HepG2 (cell line): ENCODE results near the gene ANO10. TPM values are rescaled to one million over a fixed set of nuclear protein-coding genes. Genes with fewer than 3 reads are reported as not detected.

Experiments
- ATAC-seq: fragments of 200-7000 bp; cut with Tn5 transposase; 3 replicates; pipeline ENCODE4 v1.9.1; 2020; ENCODE audit warnings: mild to moderate bottlenecking, moderate library complexity
- BruUV-seq: library from RNA; stranded (reverse); fragments of 400-500 nt; replicated peaks from 2 replicates; lab custom pipeline; 2021; lab: Mats Ljungman, UMichigan
- CTCF ChIA-PET: fragments of 300-600 bp; formaldehyde crosslinking; extraction: SDS; loops from one replicate; lab custom pipeline; 2021; ENCODE audit warnings: low total read pairs, inconsistent platforms, low intra/inter-chr PET ratio; lab: Yijun Ruan, JAX
- POLR2A ChIA-PET: fragments of 350-600 bp; sonication (Branson Sonifier 250); formaldehyde crosslinking; loops from one replicate; lab custom pipeline; 2020; ENCODE audit warnings: antibody characterized with exemption, inconsistent platforms; lab: Yijun Ruan, JAX
- DNase-seq: peaks from one replicate; pipeline ENCODE4 v3.0.0-alpha.2; 2015; ENCODE audit warnings: low spot score
- FAIRE-seq: peaks from 3 replicates; lab custom pipeline; 2011; peaks lifted over from hg19 to GRCh38; lab: Jason Lieb, UNC
- H2AFZ ChIP-seq: one replicate; pipeline ENCODE4 v1.6.1; 2011; ENCODE audit warnings: low read length, inconsistent platforms
- H3K27ac ChIP-seq: fragments of 300-600 bp; 3 replicates; pipeline ENCODE4 v1.8.0; 2011; ENCODE audit warnings: mixed run types, mild to moderate bottlenecking, mixed read lengths, low read length, inconsistent platforms; ENCODE audit not compliant: insufficient read depth; ENCODE audit errors: extremely low read length
- H3K27me3 ChIP-seq, 2 experiments: fragments of 200-600 bp in 1 of 2; 2 replicates in 1 of 2; 3 replicates in 1 of 2; pipeline versions ENCODE4 v1.6.0 to v1.8.0; 2011; ENCODE audit warnings: low read length in 2 of 2, mild to moderate bottlenecking in 2 of 2, moderate library complexity in 2 of 2, inconsistent platforms in 1 of 2; ENCODE audit not compliant: insufficient read depth in 2 of 2, control insufficient read depth in 1 of 2
- H3K36me3 ChIP-seq, 2 experiments: fragments of 200-600 bp in 1 of 2; replicated peaks in 1 of 2; 2 replicates in 1 of 2; 3 replicates in 1 of 2; pipeline versions ENCODE4 v1.5.1 to v1.8.0; 2011; ENCODE audit warnings: low read length in 2 of 2, inconsistent platforms in 1 of 2; ENCODE audit not compliant: insufficient read depth in 2 of 2, control insufficient read depth in 1 of 2
- H3K4me1 ChIP-seq: 2 replicates; pipeline ENCODE4 v1.5.1; 2012; ENCODE audit warnings: low read length, inconsistent platforms; ENCODE audit not compliant: insufficient read depth
- H3K4me2 ChIP-seq: 2 replicates; pipeline ENCODE4 v1.6.0; 2011; ENCODE audit warnings: low read depth, low read length, inconsistent platforms
- H3K4me3 ChIP-seq, 3 experiments: fragments of 200-600 bp in 1 of 3; sonication (generic), shearing (Covaris generic) in 1 of 3; replicated peaks in 1 of 3; 2 replicates each; pipeline ENCODE4 v1.5.1; 2011 to 2016; ENCODE audit warnings: low read length in 3 of 3, inconsistent platforms in 2 of 3, low read depth in 2 of 3, mild to moderate bottlenecking in 2 of 3, control low read depth in 1 of 3, mixed read lengths in 1 of 3; ENCODE audit not compliant: insufficient read depth in 1 of 3
- H3K79me2 ChIP-seq: one replicate; pipeline ENCODE4 v1.6.1; 2011; ENCODE audit warnings: low read length, inconsistent platforms; ENCODE audit not compliant: insufficient read depth
- H3K9ac ChIP-seq: 2 replicates; pipeline ENCODE4 v1.6.0; 2011; ENCODE audit warnings: mild to moderate bottlenecking, low read depth, low read length, inconsistent platforms; ENCODE audit not compliant: insufficient read depth
- H3K9me3 ChIP-seq: 2 replicates; pipeline ENCODE4 v1.5.1; 2012; ENCODE audit warnings: mild to moderate bottlenecking, low read length
- H4K20me1 ChIP-seq: 2 replicates; pipeline ENCODE4 v1.6.0; 2011; ENCODE audit warnings: inconsistent platforms, mild to moderate bottlenecking, low read length, moderate library complexity; ENCODE audit not compliant: insufficient read depth
- E2F2 ChIP-seq: sonication (generic); formaldehyde crosslinking; IDR thresholded peaks from 2 replicates; pipeline ENCODE4 v1.4.0; 2020; ENCODE audit warnings: missing genetic modification reagents, borderline replicate concordance
- GATAD2A ChIP-seq: IDR thresholded peaks from 2 replicates; pipeline ENCODE4 v1.6.1; 2016
- JARID2 ChIP-seq: sonication (generic); formaldehyde crosslinking; IDR thresholded peaks from 2 replicates; pipeline ENCODE4 v1.8.1; 2023; ENCODE audit warnings: missing genetic modification reagents, inconsistent platforms; ENCODE audit not compliant: insufficient replicate concordance
- NFE2L1 ChIP-seq: sonication (generic); formaldehyde crosslinking; IDR thresholded peaks from 2 replicates; pipeline ENCODE4 v1.4.0; 2020; ENCODE audit warnings: missing genetic modification reagents, mild to moderate bottlenecking, borderline replicate concordance
- PATZ1 ChIP-seq: sonication (generic); formaldehyde crosslinking; IDR thresholded peaks from 2 replicates; pipeline ENCODE4 v1.4.0; 2020; ENCODE audit warnings: missing genetic modification reagents
- POLR2G ChIP-seq: fragments of 200-400 bp; formaldehyde crosslinking; IDR thresholded peaks from 2 replicates; pipeline ENCODE4 v1.6.1; 2018; ENCODE audit warnings: mild to moderate bottlenecking, low read depth, low read length, moderate library complexity
- PTBP1 ChIP-seq: fragments of 200-400 bp; formaldehyde crosslinking; IDR thresholded peaks from 2 replicates; pipeline ENCODE4 v1.6.1; 2018; ENCODE audit warnings: low read length, low read depth; ENCODE audit not compliant: poor library complexity, severe bottlenecking
- RAD21 ChIP-seq: fragments of 450-650 bp; formaldehyde crosslinking; IDR thresholded peaks from 2 replicates; pipeline ENCODE4 v1.5.0; 2020; ENCODE audit warnings: mild to moderate bottlenecking
- SIN3A ChIP-seq: IDR thresholded peaks from 2 replicates; pipeline ENCODE4 v1.6.1; 2011; ENCODE audit warnings: low read depth, mild to moderate bottlenecking, control low read depth, low read length, borderline replicate concordance
- SP2 ChIP-seq: sonication (generic); formaldehyde crosslinking; IDR thresholded peaks from 2 replicates; pipeline ENCODE4 v1.5.1; 2020; ENCODE audit warnings: mild to moderate bottlenecking, missing genetic modification reagents
- ZFYVE20 ChIP-seq: sonication (generic); formaldehyde crosslinking; IDR thresholded peaks from 2 replicates; pipeline ENCODE4 v1.8.0; 2023; ENCODE audit warnings: low read depth, mild to moderate bottlenecking, moderate library complexity, missing genetic modification reagents, borderline replicate concordance
- ZNF282 ChIP-seq: fragments of 450-650 bp; IDR thresholded peaks from 2 replicates; pipeline ENCODE4 v1.6.1; 2018; ENCODE audit not compliant: partially characterized antibody
- ZNF430 ChIP-seq: sonication (generic); formaldehyde crosslinking; IDR thresholded peaks from 2 replicates; pipeline ENCODE4 v1.9.0; 2021; ENCODE audit warnings: mild to moderate bottlenecking, missing genetic modification reagents
- ZNF432 ChIP-seq: sonication (generic); formaldehyde crosslinking; IDR thresholded peaks from 2 replicates; pipeline ENCODE4 v1.5.0; 2020; ENCODE audit warnings: missing genetic modification reagents, mild to moderate bottlenecking, borderline replicate concordance
- ZNF552 ChIP-seq: sonication (generic); formaldehyde crosslinking; IDR thresholded peaks from 2 replicates; pipeline ENCODE4 v1.9.0; 2022; ENCODE audit warnings: missing genetic modification reagents, mild to moderate bottlenecking, borderline replicate concordance
- ZNF746 ChIP-seq: sonication (generic); formaldehyde crosslinking; IDR thresholded peaks from 2 replicates; pipeline ENCODE4 v1.8.0; 2022; ENCODE audit warnings: mild to moderate bottlenecking, missing genetic modification reagents
- in situ Hi-C: cut with HindIII; loops from 2 replicates; pipeline ENCODE4 v1.10.0; 2017; ENCODE audit warnings: low pct_unique_long_range_greater_than_20kb; ENCODE audit not compliant: extremely low pct_ligation_motif_present
- intact Hi-C: fragments of 100-400 bp; cut with micrococcal nuclease; formaldehyde crosslinking; loops from one replicate; pipeline ENCODE4 v1.10.0; 2022; ENCODE audit not compliant: unreplicated experiment
- polyA plus RNA-seq, 8 experiments: library from polyadenylated mRNA; depleted of rRNA in 3 of 8; stranded (reverse) in 7 of 8; unstranded in 1 of 8; fragments of >200 nt; fragmentation: Illumina TruSeq in 4 of 8; extraction: Trizol in 4 of 8; gene quantifications; 2 replicates each; pipeline versions ENCODE4 v1.2.1 to v1.2.3, GENCODE V29; 2011 to 2016; ENCODE audit warnings: low read depth in 4 of 8, missing spikeins in 1 of 8, mixed read lengths in 1 of 8; ENCODE audit not compliant: insufficient read depth in 1 of 8
- total RNA-seq, 5 experiments: library from RNA; depleted of rRNA; stranded (reverse); fragments of >200 nt; fragmentation: Illumina TruSeq; extraction: Trizol; gene quantifications; 2 replicates each; pipeline ENCODE4 v1.2.3, GENCODE V29; 2016; ENCODE audit warnings: low read depth in 1 of 5
- TF ChIP-seq, protein P1 (sequence below): sonication (generic); formaldehyde crosslinking; IDR thresholded peaks from 2 replicates; pipeline ENCODE4 v1.5.0; 2020; ENCODE audit warnings: missing genetic modification reagents

ANO10 gene
- total and polyA plus RNA-seq, 2 of the 13 experiments (the other 11 are each of a cell fraction or from before 2014, with no cell fraction given): 10.4 to 13.1 TPM

- H3K27ac ChIP-seq: no peak overlapping the region
- peaks cover 8% of the 10 kb centered on the region for H3K9me3 ChIP-seq
- no peak overlapping the region for H3K4me3 ChIP-seq
- peaks cover 13% of the 10 kb centered on the region; the same call in 1 of the 2 replicates for H3K4me1 ChIP-seq
- TF ChIP-seq ZNF282 (no peak), ZFYVE20 (CRISPR knock-in tag) (no peak), ZNF746 (CRISPR knock-in tag) (no peak), RAD21 (CRISPR knock-in tag) (no peak), ZNF430 (CRISPR knock-in tag) (no peak), GATAD2A (CRISPR knock-in tag) (no peak), JARID2 (CRISPR knock-in tag) (no peak), PATZ1 (CRISPR knock-in tag) (no peak), ZNF552 (CRISPR knock-in tag) (no peak), POLR2G (no peak), E2F2 (CRISPR knock-in tag) (no peak), ZNF432 (CRISPR knock-in tag) (no peak), PTBP1 (no peak), SP2 (CRISPR knock-in tag) (no peak), NFE2L1 (CRISPR knock-in tag) (no peak), SIN3A (no peak)
- TF ChIP-seq, protein P1, sequence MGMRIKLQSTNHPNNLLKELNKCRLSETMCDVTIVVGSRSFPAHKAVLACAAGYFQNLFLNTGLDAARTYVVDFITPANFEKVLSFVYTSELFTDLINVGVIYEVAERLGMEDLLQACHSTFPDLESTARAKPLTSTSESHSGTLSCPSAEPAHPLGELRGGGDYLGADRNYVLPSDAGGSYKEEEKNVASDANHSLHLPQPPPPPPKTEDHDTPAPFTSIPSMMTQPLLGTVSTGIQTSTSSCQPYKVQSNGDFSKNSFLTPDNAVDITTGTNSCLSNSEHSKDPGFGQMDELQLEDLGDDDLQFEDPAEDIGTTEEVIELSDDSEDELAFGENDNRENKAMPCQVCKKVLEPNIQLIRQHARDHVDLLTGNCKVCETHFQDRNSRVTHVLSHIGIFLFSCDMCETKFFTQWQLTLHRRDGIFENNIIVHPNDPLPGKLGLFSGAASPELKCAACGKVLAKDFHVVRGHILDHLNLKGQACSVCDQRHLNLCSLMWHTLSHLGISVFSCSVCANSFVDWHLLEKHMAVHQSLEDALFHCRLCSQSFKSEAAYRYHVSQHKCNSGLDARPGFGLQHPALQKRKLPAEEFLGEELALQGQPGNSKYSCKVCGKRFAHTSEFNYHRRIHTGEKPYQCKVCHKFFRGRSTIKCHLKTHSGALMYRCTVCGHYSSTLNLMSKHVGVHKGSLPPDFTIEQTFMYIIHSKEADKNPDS (CRISPR knock-in tag): no peak
- no peaks in the 10 kb centered on the region for H4K20me1 ChIP-seq
- H3K9ac ChIP-seq: no peak overlapping the region
- BruUV-seq: no TSS peak
- in situ Hi-C loops: no loop called here
- H3K36me3 ChIP-seq: no peaks in the 10 kb centered on the region
- H3K27me3 ChIP-seq: no peaks in the 10 kb centered on the region
- CTCF ChIA-PET: no interaction called here
- intact Hi-C loops: loop anchor here (10.0 kb wide), 1 partner anchor 678 kb away; no protein-coding TSS in a partner anchor
- POLR2A ChIA-PET: no interaction called here
- FAIRE-seq (no peak), DNase-seq (no peak), ATAC-seq (no peak)
- no peak overlapping the region for H2AFZ ChIP-seq
- H3K79me2 ChIP-seq: no peaks in the 10 kb centered on the region
- no peak overlapping the region for H3K4me2 ChIP-seq
These were observed 94.9 kb downstream of the ANO10 start for GRCh38 chr3:43526956-43527355.
